Liver (tissue), 9 donors: ENCODE results near the gene GRIK2. TPM values are rescaled to one million over a fixed set of nuclear protein-coding genes. Genes with fewer than 3 reads are reported as not detected.

ENCODE experiments used
- DNase-seq: peaks from one replicate; pipeline ENCODE4 v3.0.0-alpha.2; 2017; ENCODE audit warnings: low spot score
- H3K27ac ChIP-seq, 2 donors: one replicate each; pipeline ENCODE4 v1.7.0; 2013; ENCODE audit warnings: inconsistent platforms in 2 of 2, low read length in 2 of 2, control low read depth in 1 of 2, low read depth in 1 of 2, mild to moderate bottlenecking in 1 of 2
- H3K27me3 ChIP-seq, 4 donors: one replicate each; pipeline versions ENCODE4 v1.6.1 to v1.7.0; 2013; ENCODE audit warnings: low read length in 3 of 4, inconsistent platforms in 1 of 4, mild to moderate bottlenecking in 1 of 4, moderate library complexity in 1 of 4; ENCODE audit not compliant: control insufficient read depth in 4 of 4, insufficient read depth in 4 of 4
- H3K36me3 ChIP-seq, 4 donors: one replicate each; pipeline versions ENCODE4 v1.6.1 to v1.7.0; 2013; ENCODE audit warnings: low read length in 3 of 4, mild to moderate bottlenecking in 3 of 4, low read depth in 1 of 4, moderate library complexity in 1 of 4; ENCODE audit not compliant: control insufficient read depth in 4 of 4, insufficient read depth in 3 of 4
- H3K4me1 ChIP-seq, 4 donors: one replicate each; pipeline versions ENCODE4 v1.6.1 to v1.7.0; 2013; ENCODE audit warnings: low read length in 3 of 4, mild to moderate bottlenecking in 3 of 4, moderate library complexity in 1 of 4; ENCODE audit not compliant: control insufficient read depth in 4 of 4, insufficient read depth in 4 of 4
- H3K4me3 ChIP-seq, 3 donors: one replicate each; pipeline versions ENCODE4 v1.6.1 to v1.7.0; 2013; ENCODE audit warnings: low read length in 3 of 3, control low read depth in 1 of 3, low read depth in 1 of 3, mild to moderate bottlenecking in 1 of 3
- H3K9ac ChIP-seq, 2 donors: one replicate each; pipeline ENCODE4 v1.7.0; 2013; ENCODE audit warnings: low read length in 2 of 2, mild to moderate bottlenecking in 2 of 2, moderate library complexity in 2 of 2, control low read depth in 1 of 2, low read depth in 1 of 2
- H3K9me3 ChIP-seq, 4 donors: one replicate each; pipeline versions ENCODE4 v1.6.1 to v1.7.0; 2013; ENCODE audit warnings: low read length in 3 of 4; ENCODE audit not compliant: control insufficient read depth in 4 of 4
- ATF3 ChIP-seq: IDR thresholded peaks from 2 replicates; pipeline ENCODE4 v1.6.1; 2016; ENCODE audit warnings: antibody characterized with exemption
- CTCF ChIP-seq: fragments of 150-350 bp; IDR thresholded peaks from 2 replicates; pipeline ENCODE4 v1.5.1; 2017; ENCODE audit warnings: improper control_type of control experiment, low read depth, low read length; ENCODE audit not compliant: missing input control
- EGR1 ChIP-seq, 2 donors: IDR thresholded peaks; 2 replicates each; pipeline ENCODE4 v1.6.1; 2016 to 2018; ENCODE audit warnings: antibody characterized with exemption in 2 of 2, low read depth in 2 of 2
- JUND ChIP-seq, 2 donors: IDR thresholded peaks; 2 replicates each; pipeline ENCODE4 v1.6.1; 2016; ENCODE audit warnings: antibody characterized with exemption in 2 of 2
- MAX ChIP-seq: IDR thresholded peaks from 2 replicates; pipeline ENCODE4 v1.6.1; 2016; ENCODE audit warnings: antibody characterized with exemption
- REST ChIP-seq: IDR thresholded peaks from 2 replicates; pipeline ENCODE4 v1.6.1; 2016; ENCODE audit warnings: antibody characterized with exemption, mild to moderate bottlenecking
- YY1 ChIP-seq: IDR thresholded peaks from 2 replicates; pipeline ENCODE4 v1.6.1; 2016; ENCODE audit warnings: antibody characterized with exemption, mild to moderate bottlenecking
- WGBS: extraction: QIAGEN DNeasy Blood & Tissue Kit; methylation state at CpG from one replicate; pipeline ENCODE4 v1.1.7; 2013; 5-methylcytosine and 5-hydroxymethylcytosine counted together
- polyA plus RNA-seq, 2 donors: library from polyadenylated mRNA; stranded (reverse) in 1 of 2; unstranded in 1 of 2; fragments of 200-250 nt in 1 of 2; fragments of >200 nt in 1 of 2; fragmentation: Nextera tagmentation in 1 of 2; extraction: Ambion mirVana in 1 of 2; gene quantifications; one replicate each; pipeline versions ENCODE4 v1.2.1 to v1.2.3, GENCODE V29; 2013 to 2015
- total RNA-seq, 2 donors: library from RNA; depleted of rRNA; stranded (reverse); fragments of >200 nt; gene quantifications; one replicate each; pipeline ENCODE4 v1.2.3, GENCODE V29; 2014
- donor health status: healthy.
- donor health status: healthy.
- donor health status: healthy.
- donor health status: healthy.
- donor health status: healthy.

Gene GRIK2
- total and polyA plus RNA-seq, 4 donors, result 0.02 to 0.17 (median 0.05) TPM

- no peak for TF ChIP-seq CTCF
- no peak for TF ChIP-seq MAX
- no peak for TF ChIP-seq JUND (IDR thresholded peaks at IDR 0.05)
- TF ChIP-seq ATF3, result no peak
- no peak for TF ChIP-seq YY1
Observed at GRCh38 chr6:101395345-101395744, 1.8 kb downstream of the GRIK2 start (continued).

- no peak overlapping the region for H3K9ac ChIP-seq
- under 1% methylated on average over 3 of the region's 3 CpGs for WGBS
- H3K36me3 ChIP-seq, result no peaks in the 10 kb centered on the region
- no peak overlapping the region for H3K27ac ChIP-seq
- peaks cover 0 to 7% (median 4%) of the 10 kb centered on the region in 4 donors for H3K4me1 ChIP-seq
- H3K4me3 ChIP-seq, result no peak overlapping the region
- TF ChIP-seq REST (peak; percentile 100), YY1 (no peak)
- H3K9me3 ChIP-seq, result peaks cover 0 to 3% (median 0%) of the 10 kb centered on the region in 4 donors
- H3K27me3 ChIP-seq, result peaks cover 4 to 18% (median 10%) of the 10 kb centered on the region in 4 donors
- DNase-seq, result peak; percentile 58
Observed at GRCh38 chr6:101396548-101397173, 3.2 kb downstream of the GRIK2 start.

- Histone ChIP-seq H3K9me3 (peaks cover 0 to 3% (median under 1%) of the 10 kb centered on the region in 4 donors), H3K9ac (no peak overlapping the region), H3K27ac (no peak overlapping the region), H3K4me3 (no peak overlapping the region), H3K4me1 (peaks cover 0 to 7% (median 5%) of the 10 kb centered on the region in 4 donors), H3K27me3 (peaks cover 4 to 18% (median 8%) of the 10 kb centered on the region in 4 donors), H3K36me3 (no peaks in the 10 kb centered on the region)
- TF ChIP-seq EGR1 (IDR thresholded peaks at IDR 0.05; ENCODE audit: low read depth in 2 of 2), result no peak
- WGBS, result 3% methylated on average over 4 of the region's 4 CpGs
- no peak for DNase-seq
Observed at GRCh38 chr6:101397199-101397598, 3.7 kb downstream of the GRIK2 start.
